NK-92 (cell line): Measurements from ENCODE around the gene LTA.
"Not testable (repeated sequence)": the region's sequence is repeated elsewhere in the genome, so short reads cannot be mapped to it uniquely, and the experiment has no call there.

ENCODE experiments used
- DNase-seq: peaks from one replicate; lab custom pipeline; 2025; ENCODE audit not compliant: unreplicated experiment; lab: John Stamatoyannopoulos, UW

LTA gene

DNA sequence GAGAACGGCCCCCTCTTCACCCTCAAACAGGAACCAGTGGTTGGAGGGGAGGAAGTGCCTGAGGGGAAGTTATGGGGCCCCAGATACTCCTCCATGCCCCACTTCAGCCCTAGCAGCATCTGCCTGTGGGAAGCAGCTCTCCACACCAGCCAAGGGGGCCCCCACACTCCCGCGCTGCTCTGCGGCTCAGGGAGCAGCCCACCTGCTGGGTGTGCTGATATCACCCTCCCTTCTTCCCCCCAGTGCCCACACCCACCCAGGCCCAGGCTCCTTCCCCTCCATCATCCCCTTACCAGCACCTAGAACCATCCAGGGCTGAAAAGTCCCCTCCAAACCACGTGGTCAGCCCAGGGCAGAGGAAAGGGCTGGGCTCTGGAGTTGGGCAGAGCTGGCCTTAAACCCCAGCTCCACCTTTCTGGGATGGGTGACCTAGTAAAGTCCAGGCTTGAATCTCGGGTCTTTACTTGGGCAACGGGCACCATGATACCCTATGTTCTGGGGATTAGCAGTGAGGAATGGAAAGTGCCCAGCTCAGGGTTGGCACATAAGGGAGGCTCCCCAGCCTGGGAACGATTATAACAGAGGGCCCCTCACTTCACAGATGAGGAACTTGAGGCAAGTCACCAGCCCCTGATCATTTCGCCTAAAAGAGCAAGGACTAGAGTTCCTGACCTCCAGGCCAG lies 14.7 kb downstream of the LTA start:
- DNase-seq, result no peak

DNA sequence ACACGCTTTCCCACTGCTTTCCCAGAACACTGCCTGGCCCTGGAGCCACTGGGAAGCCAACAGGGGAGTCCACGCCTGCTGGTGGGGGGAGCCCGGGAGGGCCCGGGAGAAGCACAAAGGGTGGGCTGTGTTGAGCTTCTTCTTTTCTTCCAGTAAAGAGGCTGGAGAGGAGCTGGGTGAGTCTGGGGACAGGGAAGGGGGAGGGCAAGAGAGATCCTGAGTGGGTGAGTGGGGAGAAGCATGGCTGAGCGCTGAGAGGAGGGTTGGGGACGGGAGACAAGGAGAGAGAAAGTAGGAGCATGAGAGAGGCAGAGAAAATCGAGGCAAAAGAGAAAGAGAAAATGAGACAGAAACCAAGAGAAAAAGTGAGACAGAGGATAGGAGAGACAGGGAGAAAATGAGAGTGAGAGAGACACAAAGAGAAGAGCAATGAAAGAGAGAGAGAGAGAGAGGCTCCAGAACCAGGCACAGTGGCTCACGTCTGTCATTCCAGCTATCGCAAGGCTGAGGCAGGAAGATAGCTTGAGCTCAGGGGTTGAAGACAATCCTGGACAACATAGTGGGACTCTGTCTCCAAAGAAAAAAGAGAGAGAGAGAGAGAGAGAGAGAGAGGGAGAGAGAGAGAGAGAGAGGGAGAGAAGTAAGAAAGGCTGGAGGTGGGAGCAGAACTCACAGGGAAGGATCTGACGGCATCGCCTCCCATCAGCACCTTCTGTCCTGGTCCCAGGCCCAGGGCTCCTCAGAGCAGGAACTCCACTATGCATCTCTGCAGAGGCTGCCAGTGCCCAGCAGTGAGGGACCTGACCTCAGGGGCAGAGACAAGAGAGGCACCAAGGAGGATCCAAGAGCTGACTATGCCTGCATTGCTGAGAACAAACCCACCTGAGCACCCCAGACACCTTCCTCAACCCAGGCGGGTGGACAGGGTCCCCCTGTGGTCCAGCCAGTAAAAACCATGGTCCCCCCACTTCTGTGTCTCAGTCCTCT lies 16.0 kb downstream of the LTA start:
- no peak for DNase-seq

DNA sequence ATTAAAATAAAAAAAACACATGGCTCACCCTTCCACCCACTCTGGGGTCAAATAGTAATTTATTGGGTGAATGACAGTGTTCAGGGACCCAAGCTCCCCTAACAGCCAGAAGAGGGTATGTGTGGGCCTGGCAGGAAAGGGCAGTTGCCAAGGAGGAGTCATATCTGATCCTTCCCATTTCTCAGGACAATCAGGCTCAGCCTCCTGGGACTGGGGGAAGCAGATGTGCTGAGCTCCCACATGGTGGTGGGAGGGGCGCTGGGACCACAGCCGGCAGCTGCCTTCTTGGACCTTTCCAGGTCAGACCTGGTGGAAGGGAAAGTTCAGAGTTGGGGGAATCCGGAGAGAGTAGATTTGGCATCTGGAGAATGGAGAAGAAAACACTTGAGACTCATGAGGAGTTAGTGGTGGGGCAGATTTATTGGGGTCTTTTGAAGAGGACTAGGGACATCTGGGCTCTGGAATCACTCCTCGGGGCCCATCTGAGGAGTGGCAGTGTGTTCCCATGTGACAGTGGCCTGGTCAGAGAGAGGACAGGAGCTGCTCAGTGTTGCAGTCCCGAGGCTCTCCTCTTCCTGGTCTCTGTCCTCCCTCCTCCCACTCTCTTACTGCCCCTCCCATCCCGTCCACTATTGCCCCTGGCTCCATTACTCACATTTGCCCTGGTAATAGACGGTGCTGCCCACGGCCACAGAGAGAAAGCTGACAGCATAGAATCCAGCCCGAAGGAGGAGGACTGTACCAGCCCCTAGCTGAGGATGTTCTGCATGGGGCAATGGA lies 17.0 kb downstream of the LTA start:
- no peak for DNase-seq

DNA sequence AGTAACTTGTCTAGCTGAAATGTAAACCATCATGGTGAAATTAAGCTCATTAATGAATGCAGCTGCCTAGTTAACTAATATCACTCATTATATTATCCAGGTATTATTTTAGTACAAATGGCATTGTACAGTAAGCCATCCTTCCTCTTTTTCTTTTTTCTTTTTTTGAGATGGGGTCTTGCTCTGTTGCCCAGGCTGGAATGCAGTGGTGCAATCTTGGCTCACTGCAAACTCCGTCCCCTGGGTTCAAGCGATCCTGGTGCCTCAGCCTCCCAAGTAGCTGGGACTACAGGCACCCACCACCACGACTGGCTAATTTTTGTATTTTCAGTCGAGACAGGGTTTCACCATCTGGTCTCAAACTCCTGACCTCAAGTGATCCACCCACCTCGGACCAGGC lies 18.6 kb downstream of the LTA start:
- not testable (repeated sequence) for DNase-seq

DNA sequence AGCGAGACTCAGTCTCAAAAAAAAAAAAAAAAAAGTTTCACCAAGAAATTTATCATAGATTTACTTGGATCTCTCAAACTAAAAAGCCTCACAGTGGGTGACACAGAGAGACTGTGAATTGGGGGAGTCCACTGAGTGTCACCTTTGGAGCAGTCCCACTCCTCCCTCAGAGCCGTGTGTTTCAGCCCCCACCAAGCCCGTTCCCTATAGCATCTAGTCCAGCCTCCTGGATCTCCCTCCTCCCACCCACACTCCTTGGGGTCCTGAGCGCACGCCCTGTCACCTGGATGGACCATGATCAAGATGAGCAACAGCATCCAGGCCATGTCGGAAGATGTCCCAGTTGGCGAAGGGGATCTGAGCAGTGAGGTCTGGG lies 20.3 kb downstream of the LTA start:
- DNase-seq, result no peak

DNA sequence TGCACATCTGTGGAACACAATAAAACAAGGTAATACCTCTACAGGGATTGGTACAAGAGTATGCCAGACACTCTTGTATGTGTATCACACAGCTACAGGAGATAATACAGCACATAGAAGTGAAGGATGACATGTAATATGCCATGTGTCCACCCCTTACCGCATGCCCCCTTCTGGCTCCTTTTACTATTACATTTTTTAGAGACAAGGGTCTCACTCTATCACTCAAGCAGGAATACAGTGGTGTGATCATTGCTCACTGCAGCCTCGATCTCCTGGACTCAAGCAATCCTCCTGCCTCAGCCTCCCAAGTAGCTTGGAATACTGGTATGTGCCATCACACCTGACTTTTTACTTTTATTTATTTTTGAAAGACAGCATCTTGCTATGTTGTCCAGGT lies 24.9 kb downstream of the LTA start:
- DNase-seq, result no peak

DNA sequence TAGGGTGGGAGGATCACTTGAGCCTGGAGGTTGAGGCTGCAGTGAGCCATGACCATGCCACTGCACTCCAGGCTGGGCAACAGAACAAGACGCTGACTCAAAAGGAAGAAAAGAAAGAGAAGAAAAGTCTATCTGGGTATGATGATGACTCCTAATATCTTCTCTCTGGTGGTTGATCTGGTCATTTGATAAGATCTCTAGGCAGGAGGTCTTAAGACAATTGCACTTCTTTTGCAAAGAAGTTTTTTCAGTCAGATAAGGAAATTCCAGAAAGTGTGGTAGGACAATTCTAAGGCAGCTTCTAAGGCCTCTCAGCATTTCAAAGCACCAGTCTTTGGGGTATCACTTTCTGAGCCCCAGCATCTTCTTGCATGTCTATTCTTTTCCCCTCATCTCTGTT lies 35.2 kb downstream of the LTA start:
- DNase-seq, result no peak

DNA sequence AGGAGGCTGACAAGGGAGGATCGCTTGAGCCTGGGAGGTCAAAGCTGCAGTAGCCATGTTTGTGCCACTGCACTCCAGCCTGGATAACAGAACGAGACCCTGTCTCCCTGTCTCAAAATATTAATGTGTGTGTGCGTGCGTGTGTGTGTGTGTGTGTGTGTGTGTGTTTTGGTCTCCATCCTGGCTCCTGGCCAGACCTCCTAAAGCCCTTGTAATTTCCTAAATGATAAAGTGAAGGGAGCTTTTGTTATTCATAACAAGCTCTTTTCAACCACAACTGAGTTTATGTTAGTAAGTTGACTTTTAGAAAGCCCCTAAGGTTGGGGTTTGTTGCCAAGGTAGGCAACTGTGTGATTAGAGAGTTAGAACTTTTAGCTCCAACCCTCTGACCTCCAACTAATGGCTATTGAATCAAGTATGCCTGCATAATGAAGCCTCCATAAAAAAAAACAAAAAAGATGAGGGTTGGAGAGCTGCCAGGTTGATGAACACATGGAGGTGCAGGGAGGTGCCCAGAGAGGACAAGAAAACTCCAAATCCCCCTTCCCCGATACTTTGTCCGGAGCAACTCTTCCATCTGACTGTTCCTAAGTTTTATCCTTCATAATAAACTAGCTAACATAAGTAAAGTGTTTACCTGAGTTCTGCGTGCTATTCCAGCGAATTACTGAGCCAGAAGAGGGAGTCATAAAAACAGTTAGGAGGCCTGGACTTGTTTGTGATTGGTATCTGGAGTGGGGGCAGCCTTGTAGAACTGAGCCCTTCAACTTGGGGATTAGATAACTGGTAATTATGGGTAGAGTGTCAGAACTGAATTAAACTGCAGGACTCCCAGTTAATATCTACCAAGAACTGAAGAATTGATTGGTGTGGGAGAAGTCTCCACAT lies 37.7 kb downstream of the LTA start:
- no peak for DNase-seq

DNA sequence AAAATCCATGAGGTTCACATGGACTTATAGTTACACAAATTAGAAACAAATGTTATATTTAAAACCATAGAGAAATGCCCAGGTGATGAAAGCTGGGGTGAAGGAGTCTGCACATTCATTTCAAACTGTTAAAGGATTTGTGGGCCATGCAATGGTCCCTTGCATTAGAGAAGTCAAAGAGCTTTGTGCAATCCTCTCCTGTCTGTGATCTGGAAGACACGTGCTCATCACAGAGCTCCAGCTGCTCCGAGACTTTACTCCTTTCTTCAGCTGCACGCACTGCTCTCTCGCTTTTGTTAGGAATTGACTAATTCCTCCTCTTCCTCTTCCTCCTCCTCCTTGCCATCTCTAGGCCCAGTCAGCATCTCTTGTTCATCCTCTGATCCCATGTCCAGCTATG lies 38.9 kb downstream of the LTA start:
- DNase-seq, result no peak

DNA sequence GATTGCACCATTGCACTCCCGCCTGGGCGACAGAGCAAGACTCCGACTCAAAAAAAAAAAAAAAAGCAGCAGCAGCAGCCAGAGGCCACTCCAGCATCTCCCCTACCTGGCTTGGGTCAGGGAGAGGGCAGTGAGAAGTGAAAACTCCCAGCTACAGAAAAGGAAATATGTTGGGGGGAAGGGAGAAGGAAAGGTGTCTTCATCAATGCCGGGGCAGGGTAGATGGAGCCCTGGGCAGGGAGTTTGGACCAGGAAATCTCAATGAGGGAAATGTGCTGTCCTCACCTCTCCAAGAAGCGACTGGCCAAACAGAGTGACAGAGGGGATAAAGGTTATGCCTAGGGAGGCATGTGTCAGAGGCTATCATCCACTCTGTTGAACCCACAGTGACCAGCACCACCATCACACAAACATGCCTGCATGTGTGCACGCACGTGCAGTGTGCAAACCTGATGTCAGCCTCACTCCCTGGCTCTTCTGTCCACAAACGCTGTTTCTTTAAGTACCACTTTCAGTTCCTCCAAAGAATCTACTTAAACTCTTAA lies 42.1 kb downstream of the LTA start:
- no peak for DNase-seq

DNA sequence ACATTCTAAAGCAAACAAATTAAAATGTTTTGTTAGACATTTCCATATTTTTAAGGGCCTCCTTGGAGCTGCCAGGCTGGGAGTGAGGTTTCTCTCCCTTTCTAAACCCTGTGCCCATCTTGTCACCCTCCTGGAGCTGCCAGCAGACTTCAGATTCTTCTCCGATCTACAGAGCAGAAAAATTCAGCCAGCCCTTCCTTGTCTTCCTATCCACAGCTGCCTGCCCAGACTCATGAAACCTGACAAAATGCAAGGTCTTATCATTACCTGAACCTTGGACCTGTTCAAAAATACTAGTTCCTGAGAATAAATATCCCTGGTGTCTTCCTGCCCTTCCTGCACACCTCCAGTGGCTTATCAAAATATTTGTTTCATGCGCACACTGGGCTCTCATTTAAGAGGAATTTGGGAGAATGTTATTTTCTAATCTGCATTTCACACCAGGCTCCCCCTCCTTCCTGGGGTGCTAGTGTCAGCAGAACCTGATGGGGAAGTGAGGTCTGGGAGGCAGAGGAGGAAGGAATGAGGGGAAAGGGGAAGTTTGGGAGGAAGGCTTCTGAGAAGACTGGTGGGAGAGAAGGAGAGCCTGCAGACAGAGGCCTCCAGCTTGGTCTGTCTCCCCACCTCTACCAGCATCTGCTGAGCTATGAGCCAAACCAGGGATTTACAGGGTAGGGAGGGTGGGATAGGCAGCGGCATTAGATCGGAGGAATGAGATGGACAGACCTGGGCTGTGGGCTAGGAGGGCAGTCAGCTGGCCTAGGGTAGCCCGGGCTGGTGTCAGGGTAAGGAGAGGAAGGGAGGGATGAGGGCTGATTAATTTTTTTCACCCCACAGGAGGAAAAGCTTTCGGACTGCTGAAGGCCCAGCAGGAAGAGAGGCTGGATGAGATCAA lies 42.8 kb downstream of the LTA start, which contains the start of gene AIF1:
AIF1 (plus strand) TSS at position 551 of the 895 bp plus-strand sequence; CDS start at position 647, 96 bp downstream.
- no peak for DNase-seq

DNA sequence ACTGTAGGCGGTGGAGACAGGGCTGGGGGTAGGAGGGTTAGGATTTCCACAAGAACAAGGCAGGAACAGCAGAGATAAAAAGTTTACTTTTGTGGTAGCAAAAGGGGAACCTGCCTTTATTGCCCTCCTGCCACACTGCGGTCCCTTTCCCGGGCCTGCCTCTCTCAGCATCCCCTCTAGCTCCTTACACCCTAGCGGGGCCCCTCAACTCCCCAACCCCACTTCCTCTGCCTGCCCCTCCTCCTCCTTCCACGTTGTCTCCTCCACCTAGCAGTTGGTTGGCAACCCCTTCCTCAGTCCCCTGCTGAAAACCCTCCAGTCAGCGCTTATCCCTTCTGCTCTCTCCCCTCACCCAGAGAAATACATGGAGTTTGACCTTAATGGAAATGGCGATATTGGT lies 43.7 kb downstream of the LTA start:
- DNase-seq, result no peak

DNA sequence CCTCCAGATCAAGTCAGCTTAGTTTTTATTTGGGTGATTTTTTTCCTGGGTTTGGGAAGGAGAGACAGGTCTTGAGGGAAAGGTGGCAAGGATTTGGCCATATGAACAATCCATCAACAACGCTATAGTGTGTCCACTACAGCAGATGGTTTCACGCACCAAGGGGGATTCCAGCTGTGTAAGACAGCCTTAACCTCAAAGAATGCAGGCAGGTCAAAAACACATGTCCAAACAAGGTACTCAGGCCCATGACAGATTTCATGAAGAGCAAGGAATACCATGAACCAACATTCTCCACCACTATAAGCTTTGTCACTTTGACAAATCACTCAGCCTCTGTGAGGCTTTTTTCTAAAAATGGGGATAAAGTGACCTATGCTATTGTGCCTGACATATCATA lies 44.9 kb downstream of the LTA start:
- DNase-seq, result no peak

DNA sequence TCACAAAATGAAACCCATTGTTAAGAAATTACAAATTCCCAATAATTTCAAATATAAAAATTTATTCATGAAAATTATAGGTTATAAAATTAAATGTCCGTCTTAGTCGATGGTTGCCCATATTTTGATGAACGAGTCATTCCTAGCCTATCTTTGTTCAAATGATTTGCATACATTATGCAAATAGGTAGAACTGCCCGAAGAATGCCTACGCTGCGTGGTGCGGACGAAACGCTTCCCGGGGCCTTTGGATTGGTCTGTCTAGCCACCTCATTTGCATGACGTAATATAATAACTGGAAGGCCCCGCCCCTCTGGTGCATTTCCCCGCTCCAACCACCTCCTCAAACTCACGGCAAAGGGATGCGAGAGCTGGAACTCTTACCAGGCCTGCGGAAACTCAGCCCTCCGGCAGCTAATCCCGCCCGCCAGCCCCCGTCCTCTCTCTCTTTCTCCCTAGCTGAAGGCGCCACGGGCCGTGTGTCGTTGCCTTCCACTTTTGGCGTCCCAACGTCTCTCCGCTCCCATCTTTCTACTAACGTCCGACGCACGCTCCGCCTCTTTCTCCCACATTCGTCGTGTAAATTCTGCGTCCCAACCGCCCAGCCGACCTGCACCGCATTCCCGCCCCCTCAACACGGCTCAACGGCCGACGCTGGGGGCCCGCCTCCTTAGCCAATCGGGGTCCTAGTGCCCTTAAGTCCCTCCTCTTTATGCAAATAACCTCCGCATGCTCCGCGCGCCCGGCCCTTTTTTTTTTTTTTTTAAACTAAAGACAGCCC lies 47.9 kb downstream of the LTA start:
- DNase-seq, result peak; percentile 99

DNA sequence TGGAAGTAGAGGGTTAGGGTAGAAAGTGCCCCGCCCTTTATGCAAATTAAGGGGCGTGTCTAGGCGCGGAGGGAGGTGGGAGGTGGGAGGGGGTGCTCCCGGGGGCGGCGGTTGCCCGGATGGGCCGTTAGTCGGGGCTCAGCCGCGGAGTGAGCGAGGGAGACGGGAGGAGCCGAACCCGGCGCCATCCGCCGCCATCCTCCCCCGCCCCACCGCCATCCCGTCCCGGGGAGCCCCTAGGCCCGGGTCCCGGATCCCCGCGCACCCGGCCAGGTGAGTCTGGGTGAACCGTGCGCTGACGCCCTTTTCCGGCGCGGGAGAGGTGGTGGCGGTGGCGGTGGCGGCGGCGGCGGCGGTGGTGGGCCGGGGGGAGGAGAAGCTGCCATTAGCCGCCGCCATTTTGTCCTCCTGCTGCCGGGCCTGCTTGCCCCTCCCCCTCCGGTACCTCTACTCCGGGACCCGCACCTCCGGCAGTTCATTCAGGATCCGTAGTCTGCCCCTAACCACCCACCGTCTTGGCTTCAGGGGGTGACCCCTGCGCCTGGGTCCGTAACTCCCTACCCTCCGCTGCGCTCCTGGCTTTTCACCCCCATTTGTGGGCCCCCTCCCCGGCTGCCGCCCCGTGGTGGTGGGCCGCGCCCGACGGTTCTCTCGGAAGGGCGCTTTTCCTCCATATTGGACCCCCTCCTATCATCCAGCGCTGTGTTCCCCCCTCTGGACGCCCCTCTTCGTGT lies 48.7 kb downstream of the LTA start, which contains the start of gene PRRC2A:
PRRC2A (plus strand) TSS at position 130 of the 734 bp plus-strand sequence. CDS start 2,075 bp downstream, outside the sequence.
- no peak for DNase-seq

DNA sequence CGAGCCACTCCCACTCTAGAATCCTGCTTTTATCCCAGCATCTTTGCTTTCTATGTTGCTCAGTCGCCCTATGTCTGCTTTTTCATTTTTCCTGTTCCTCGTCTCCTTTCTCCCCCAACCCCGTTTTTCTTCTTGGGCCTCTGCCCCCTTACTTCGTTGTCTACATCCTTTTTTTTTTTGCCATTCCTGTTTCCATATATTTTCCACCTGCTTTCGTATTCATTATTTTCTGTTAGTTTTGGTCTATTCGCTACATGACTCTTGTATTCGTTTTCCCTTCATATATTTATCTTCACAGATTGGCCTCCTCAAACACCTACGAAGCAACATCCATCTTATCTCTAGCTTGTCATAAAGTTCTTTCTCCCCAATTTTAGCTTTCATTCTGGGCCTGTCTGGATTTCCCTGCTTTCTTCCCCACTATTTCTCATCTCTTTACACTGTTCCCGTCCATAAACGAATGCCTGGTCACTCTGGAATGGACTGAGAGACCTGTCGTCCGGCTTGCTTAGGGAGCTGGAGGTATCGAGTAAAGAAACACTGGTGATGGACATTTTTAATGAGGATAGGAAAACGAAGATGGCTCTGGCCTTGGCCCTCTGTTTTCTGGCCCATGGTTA lies 49.3 kb downstream of the LTA start:
- DNase-seq, result no peak

DNA sequence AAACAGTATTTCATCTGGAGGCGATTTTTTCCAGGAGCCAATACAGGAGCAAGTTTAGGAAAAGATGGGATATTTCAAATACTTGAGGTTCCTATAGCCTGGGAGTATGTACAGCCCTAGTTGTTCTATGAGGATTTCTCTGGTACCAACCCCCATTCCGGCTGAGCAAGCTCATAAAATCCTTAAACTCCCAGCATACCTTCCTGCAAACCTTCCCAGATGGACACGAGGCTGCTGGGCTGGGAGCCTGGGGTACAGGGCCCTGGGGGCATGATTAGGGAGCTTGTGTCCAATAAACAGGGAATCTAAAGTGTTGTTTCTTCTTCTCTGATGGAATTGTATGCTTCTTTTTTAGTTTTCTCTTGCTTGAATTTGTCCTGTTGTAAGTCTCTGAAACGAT lies 49.9 kb downstream of the LTA start:
- no peak for DNase-seq
